ENCODE measurements around the gene KCNE2.
A peak's percentile ranks its signal among the peaks of the same experiment; 100 is the strongest.

Gene KCNE2

GRCh38 chr21:34365809-34366208, 2.0 kb downstream of the KCNE2 start:
- Histone ChIP-seq H3K9me2 (replicated peaks; ENCODE audit: insufficient read depth, low read length) (no peaks in the 10 kb centered on the region), H3K79me2 (ENCODE audit: low read length) (no peaks in the 10 kb centered on the region), H2AFZ (ENCODE audit: low read length) (no peak overlapping the region), H3K27ac (ENCODE audit: low read length) (no peak overlapping the region), H3K4me1 (ENCODE audit: low read length) (peaks cover 5% of the 10 kb centered on the region), H3F3A (ENCODE audit: insufficient read depth, low read length) (no peaks in the 10 kb centered on the region), H3K9ac (ENCODE audit: low read length) (no peak overlapping the region), H3K4me3 (ENCODE audit: low read length) (no peak overlapping the region), H3K36me3 (replicated peaks; ENCODE audit: insufficient read depth, low read length) (no peaks in the 10 kb centered on the region), H4K20me1 (ENCODE audit: insufficient read depth, low read length) (no peaks in the 10 kb centered on the region), H3K9me3 (replicated peaks; ENCODE audit: insufficient read depth, low read length) (no peaks in the 10 kb centered on the region), H3K4me2 (ENCODE audit: low read depth, low read length) (no peak overlapping the region), H3K27me3 (replicated peaks; ENCODE audit: insufficient read depth, low read length) (no peaks in the 10 kb centered on the region)
- TF ChIP-seq EZH2phosphoT487 (IDR thresholded peaks at IDR 0.05; ENCODE audit: low read length): no peak
- TF ChIP-seq, protein P1, sequence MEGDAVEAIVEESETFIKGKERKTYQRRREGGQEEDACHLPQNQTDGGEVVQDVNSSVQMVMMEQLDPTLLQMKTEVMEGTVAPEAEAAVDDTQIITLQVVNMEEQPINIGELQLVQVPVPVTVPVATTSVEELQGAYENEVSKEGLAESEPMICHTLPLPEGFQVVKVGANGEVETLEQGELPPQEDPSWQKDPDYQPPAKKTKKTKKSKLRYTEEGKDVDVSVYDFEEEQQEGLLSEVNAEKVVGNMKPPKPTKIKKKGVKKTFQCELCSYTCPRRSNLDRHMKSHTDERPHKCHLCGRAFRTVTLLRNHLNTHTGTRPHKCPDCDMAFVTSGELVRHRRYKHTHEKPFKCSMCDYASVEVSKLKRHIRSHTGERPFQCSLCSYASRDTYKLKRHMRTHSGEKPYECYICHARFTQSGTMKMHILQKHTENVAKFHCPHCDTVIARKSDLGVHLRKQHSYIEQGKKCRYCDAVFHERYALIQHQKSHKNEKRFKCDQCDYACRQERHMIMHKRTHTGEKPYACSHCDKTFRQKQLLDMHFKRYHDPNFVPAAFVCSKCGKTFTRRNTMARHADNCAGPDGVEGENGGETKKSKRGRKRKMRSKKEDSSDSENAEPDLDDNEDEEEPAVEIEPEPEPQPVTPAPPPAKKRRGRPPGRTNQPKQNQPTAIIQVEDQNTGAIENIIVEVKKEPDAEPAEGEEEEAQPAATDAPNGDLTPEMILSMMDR (IDR thresholded peaks at IDR 0.05; ENCODE audit: low read length): no peak
- no peak for TF ChIP-seq EZH2 (optimal IDR thresholded peaks at IDR 0.05; ENCODE audit: low read depth, low read length)
- no peak for DNase-seq

DNA sequence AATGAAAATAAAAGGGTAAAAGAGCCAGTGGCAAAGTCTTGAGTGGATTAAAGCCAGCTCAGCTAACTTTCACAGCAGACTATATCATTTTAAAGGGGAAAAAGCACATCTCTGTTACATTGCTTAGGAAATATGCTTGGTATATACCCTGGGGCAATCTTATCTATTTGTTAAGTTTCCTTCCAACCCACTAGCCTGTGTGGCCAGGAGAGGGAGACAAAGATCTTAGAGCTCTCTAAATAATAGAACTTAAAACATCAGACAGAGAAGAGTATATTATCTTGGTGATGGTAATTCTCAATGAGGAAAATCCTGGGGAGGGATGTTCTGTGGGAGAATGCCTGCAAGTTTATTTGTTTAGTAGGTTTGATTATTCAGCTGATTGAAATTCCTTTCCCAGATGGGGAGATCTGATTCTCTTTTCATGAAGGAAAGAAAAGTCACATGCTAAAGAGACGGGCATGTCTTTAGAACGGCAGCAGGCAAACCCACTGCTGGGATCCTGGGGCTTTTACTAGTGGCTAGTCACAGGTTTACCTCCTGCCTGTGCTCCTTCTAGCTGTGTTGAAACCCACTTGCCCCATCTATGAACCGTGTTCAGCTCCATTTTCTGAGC, 3.6 kb downstream of the KCNE2 start:
- H3K4me2 ChIP-seq (ENCODE audit: low read depth, low read length): no peak overlapping the region
- no peaks in the 10 kb centered on the region for H3F3A ChIP-seq (ENCODE audit: insufficient read depth, low read length)
- no peaks in the 10 kb centered on the region for H3K79me2 ChIP-seq (ENCODE audit: low read length)
- H3K9me3 ChIP-seq (replicated peaks; ENCODE audit: insufficient read depth, low read length): no peaks in the 10 kb centered on the region
- H3K27ac ChIP-seq (ENCODE audit: low read length): no peak overlapping the region
- no peak overlapping the region for H3K9ac ChIP-seq (ENCODE audit: low read length)
- peak; percentile 84 for DNase-seq
- no peak overlapping the region for H3K4me3 ChIP-seq (ENCODE audit: low read length)
- H3K9me2 ChIP-seq (replicated peaks; ENCODE audit: insufficient read depth, low read length): no peaks in the 10 kb centered on the region
- no peak for TF ChIP-seq EZH2phosphoT487 (IDR thresholded peaks at IDR 0.05; ENCODE audit: low read length)
- TF ChIP-seq, protein P1 (IDR thresholded peaks at IDR 0.05; ENCODE audit: low read length): peak; percentile 93
- H3K27me3 ChIP-seq (replicated peaks; ENCODE audit: insufficient read depth, low read length): no peaks in the 10 kb centered on the region
- H2AFZ ChIP-seq (ENCODE audit: low read length): no peak overlapping the region
- no peaks in the 10 kb centered on the region for H4K20me1 ChIP-seq (ENCODE audit: insufficient read depth, low read length)
- H3K36me3 ChIP-seq (replicated peaks; ENCODE audit: insufficient read depth, low read length): no peaks in the 10 kb centered on the region
- H3K4me1 ChIP-seq (ENCODE audit: low read length): no peaks in the 10 kb centered on the region

DNA sequence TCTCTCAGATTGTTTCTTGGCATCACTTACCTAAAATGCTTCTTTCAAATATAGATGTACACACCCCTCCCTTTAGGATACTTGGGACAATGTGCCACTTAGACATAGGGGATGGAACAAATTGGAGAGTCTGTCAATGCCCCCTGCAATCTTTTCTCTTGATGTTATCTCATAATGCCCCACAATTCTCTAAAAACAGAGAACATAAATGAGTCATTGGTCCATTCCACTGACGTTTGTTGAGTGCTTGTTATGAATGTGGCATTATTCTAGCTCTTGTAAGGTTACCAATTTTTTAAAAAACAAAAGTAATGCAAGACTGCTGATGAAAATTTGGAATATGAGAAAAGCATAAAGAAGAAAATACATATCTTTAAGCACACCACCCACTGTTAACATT, 5.9 kb downstream of the KCNE2 start:
- Histone ChIP-seq H2AFZ (ENCODE audit: low read length) (no peak overlapping the region), H3K4me1 (ENCODE audit: low read length) (no peaks in the 10 kb centered on the region), H3K9ac (ENCODE audit: low read length) (no peak overlapping the region), H3K4me2 (ENCODE audit: low read depth, low read length) (no peak overlapping the region), H3K9me2 (replicated peaks; ENCODE audit: insufficient read depth, low read length) (no peaks in the 10 kb centered on the region), H3K27me3 (replicated peaks; ENCODE audit: insufficient read depth, low read length) (no peaks in the 10 kb centered on the region), H3K79me2 (ENCODE audit: low read length) (no peaks in the 10 kb centered on the region), H3K36me3 (replicated peaks; ENCODE audit: insufficient read depth, low read length) (no peaks in the 10 kb centered on the region), H3K9me3 (replicated peaks; ENCODE audit: insufficient read depth, low read length) (no peaks in the 10 kb centered on the region), H3K4me3 (ENCODE audit: low read length) (no peak overlapping the region), H3K27ac (ENCODE audit: low read length) (no peak overlapping the region), H4K20me1 (ENCODE audit: insufficient read depth, low read length) (no peaks in the 10 kb centered on the region), H3F3A (ENCODE audit: insufficient read depth, low read length) (no peaks in the 10 kb centered on the region)
- TF ChIP-seq EZH2phosphoT487 (IDR thresholded peaks at IDR 0.05; ENCODE audit: low read length) (no peak), EZH2 (optimal IDR thresholded peaks at IDR 0.05; ENCODE audit: low read depth, low read length) (no peak)
- TF ChIP-seq, protein P1 (IDR thresholded peaks at IDR 0.05; ENCODE audit: low read length): no peak
- no peak for DNase-seq

Measured in MM.1S (cell line).